DMS153 treated with DMSO at 0.1 percent for 48 hours (cell line): ENCODE data around the gene ADGRG3.

Experiments used
- DNase-seq: peaks from one replicate; lab custom pipeline; 2025; ENCODE audit not compliant: unreplicated experiment; lab: John Stamatoyannopoulos, UW

ADGRG3 gene

DNA sequence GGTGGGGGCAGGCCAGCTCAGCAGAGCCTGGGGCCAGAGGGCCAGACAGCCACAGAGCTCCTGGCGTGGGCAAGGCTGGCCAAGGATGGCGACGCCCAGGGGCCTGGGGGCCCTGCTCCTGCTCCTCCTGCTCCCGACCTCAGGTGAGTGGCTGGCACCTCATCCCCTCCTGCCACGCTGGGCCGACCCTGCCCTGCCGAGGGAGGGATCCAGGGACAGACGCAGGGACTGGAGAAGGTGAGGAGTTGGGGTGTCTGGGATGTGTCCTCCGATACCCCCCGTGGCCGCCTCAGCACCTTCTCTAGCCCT lies at the start of gene ADGRG3:
Gene ADGRG3 (plus strand): TSS at position 44 of the 309 bp plus-strand sequence. CDS start 42 bp downstream, at position 86.
- DNase-seq, result no peak

GRCh38 chr16:57619133-57619605 lies 48.9 kb upstream of the ADGRG3 start:
- DNase-seq, result no peak

DNA sequence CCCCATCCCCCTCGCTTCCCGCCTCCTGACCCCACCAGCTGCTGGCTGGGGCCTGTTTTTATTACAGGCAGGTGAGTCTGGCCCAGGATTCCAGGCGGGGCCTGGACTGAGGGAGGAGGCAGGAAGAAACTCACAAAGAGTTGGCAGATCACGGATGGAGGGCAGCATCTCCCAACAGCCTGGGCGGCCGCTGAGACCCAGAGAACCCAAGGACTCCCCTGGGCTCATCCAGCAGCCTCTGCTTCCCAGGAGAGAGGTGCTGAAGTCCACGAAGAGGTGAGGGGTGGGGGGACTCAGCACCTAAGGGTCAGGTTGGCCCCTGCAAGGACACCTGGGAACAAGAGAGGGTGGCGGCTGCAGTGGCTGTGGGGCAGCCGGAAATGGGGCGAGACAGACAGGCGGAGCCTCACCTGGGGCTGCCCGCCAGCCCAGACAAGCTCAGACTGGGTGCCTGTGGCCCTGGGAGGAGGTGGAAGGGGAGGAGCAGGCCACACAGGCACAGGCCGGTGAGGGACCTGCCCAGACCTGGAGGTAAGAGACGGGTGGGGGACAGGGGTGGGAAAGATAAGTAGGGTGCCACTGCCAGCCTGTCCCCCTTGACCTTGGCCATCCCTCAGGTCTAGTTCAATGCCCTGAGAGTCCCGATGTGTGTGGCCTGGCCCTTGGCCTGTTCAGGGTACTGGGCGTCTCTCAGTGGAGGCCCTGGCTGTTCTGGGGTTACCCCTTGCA lies 48.3 kb upstream of the ADGRG3 start:
- DNase-seq, result peak; percentile 94

GRCh38 chr16:57620335-57621231 lies 47.5 kb upstream of the ADGRG3 start:
- DNase-seq, result no peak

DNA sequence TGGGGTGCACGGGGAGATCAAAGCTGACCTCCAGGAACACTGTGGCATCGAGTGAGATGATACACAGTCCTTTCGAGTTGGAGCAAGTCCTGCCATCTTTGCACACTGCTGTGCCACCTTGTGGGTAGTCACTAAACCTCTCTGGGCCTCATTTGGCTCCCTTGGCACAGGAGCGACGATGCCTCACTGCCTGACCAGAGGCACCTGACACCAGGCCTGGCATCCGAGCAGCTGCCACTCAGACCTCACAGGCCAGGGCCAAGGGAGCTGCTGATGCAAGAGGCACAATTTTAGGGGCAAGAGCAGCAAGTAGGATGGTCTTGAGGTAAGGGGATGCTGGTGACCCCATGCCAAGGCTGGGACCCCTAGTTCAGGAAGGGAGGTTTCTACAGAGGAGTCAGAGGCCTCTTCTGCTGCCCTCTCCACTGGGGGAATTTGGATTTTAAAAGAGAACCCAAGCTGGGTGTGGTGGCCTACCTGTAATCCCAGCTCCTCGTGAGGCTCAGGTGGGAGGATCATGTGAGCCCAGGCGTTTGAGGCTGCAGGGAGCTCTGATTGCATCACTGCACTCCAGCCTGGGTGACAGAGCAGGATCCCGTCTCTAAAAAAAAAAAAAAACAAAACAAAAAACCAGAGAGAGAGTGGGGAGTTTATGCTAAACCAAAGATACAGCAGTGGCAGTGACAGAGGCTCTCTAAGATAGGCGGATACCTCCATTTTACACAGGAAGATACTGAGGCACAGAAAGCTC lies 46.4 kb upstream of the ADGRG3 start:
- no peak for DNase-seq

DNA sequence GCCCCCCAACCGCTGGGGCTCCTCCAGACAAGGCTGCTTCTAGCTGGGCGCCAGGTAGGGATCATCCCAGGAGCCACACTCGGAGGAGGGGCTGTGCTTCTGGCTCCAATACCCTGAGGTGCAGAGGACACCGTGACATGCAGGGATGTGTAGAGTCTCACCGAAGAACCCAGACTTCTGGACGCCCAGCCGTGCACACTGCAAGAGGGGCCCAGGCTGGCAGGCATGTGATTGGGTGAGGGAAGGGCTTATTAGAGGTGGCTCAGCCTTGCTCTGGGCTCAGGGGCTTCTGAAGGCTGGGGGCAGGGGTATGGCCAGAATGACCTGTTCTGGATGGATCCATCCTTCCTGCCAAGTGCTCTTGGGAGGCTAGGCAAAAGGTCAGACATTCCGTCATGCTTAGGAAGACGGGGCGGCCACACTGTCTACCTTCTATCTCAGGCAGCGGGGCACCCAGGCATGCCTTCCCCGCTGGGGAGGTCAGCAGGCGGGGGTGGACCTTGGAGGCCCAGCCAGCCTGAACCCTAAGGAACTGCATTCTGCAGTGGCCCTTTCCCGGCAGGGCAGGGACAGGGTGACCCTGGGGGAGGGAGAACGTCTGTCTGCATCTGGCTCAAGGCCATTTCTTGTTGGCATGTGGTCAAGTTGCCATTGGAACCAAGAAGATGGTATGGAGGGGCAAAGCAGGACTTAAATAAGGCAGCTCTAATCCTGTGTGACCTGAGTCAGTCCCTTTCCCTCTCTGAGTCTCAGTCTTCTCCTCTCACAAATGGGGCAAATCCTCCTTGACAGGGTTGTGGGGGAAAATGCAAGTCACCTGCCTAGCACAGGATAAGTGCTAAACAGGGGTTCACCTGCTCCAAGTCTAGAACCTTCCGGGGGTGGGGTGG lies 45.5 kb upstream of the ADGRG3 start:
- no peak for DNase-seq

DNA sequence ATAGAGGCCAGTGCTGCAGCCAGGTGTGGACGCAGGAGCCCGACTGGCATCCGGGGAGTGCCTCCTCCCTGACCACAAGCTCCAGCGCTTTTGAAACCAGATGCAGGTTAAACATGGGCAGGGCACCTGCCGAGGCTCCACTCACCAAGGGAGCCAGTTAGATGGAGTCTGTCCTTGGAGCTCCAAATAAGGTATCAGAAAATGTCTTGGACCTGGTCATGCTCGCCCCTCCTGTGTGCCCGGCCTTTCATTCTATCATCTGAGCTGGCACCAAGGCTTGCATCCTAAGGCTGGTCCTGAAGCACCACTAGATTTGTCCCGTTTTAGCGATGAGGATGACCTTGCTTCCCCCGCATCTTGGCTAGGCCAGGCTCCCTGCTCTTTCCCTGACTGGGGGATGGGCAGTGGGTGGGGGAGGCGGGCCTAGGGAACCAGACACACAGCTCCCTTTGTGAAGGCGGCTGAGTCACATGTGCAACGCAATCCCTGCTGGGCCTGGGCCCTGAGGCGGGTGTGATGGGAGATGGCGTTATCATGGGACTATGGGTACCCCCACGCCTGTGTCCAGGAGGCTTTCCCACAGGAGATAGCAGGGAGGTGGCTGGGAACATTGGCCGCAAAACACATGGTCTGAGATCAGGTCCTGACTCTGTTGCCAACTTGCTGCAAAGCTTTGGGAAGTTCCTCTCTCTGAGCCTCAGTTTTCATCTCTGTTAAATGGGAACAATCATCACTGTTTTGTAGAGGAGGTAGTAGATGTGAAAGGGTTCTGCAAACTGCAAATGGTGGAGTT lies 44.7 kb upstream of the ADGRG3 start:
- DNase-seq, result peak; percentile 20

DNA sequence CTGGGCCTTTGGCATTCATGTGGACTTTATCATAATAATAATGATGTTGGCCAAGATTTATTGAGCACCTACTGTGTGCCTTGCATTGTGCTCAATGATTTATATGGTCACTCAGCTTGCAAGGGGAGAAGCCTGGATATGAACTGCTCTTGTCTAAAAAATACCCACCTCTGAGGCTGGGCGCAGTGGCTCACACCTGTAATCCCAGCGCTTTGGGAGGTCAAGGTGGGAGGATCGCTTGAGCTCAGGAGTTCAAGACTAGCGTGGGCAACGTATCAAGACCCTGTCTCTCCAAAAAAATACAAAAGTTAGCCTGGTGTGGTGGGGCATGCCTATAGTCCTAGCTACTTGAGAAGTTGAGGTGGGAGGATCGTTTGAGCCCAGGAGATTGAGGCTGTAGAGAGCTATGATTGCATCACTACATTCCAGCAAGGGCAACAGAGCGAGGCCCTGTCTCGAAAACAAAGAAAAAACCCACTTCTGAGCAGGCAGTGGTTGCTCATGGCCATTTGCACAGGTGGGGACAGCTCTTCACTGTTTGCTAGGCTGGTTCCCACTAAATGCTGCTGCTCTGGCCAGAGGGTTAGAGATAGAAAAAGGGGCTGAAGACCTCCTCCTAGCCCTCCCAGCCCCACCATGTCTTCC lies 43.9 kb upstream of the ADGRG3 start:
- no peak for DNase-seq

DNA sequence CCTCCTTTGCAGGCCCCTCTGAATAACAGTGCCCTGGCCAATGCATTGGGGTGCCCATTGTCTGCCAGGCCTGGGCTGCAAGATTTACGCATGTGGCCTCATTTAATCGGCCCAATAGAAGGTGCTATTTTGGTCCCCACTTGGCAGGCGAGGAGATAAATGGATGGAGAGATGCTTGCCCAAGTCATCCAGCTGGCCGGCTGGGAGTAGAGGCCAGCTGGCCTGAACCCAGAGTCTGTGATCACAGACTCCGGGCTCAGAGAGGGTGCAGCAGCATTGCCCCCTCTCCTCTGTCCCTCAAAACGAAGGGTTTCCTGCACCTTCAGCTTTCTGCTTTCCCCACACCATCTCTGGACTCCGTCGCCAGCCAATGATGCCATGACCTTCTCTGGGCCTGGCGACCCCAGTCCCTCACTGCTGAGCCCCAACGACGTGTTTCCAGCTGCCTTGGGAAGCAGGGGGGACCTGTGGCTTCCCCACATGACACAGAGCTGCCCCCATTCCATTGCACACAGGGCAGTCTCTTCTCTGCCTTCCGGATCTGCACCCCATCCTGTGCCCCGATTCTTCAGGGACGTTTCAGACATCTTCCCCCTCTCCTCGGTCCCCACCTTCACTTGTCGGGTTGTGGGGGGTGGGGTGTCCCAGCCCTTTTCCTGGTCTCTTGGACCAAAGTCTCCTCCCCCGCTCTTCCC lies 43.2 kb upstream of the ADGRG3 start:
- no peak for DNase-seq

DNA sequence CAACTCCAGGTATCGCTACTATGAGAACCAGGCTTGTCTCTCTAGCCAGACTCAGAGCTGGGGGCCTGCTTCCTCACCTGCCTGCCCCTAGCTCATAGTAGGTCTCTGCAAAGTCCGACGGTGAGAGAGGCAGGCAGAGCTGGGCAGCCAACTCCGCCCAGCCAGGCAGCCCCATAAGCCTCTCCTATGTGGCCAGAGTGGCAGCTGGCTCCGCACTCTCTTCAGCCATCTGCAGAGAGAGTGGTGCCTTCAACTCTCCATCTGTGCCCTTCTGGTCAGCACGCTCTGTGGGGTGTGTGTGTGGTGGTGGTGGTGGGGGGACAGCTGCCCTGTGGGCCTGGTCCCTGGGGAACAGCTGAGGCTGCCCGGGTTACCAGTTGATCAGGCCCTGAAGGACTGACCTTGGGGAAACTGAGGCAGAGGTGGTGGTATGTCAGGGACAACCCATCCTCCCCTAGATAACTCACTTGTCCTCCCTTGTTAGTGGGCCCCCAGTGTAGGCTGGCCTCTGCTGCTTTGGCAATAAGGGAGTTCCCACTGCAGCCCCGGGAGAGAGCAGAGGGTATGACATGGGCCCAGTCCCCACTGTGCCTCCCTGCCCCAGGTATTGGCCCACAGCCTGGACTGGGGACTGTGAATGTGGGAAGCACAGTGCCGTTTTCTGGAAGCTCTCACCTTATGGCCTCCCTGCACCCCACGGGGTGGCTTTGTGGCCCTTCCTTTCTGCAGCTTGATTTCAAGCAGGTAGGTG lies 41.5 kb upstream of the ADGRG3 start:
- DNase-seq, result no peak

DNA sequence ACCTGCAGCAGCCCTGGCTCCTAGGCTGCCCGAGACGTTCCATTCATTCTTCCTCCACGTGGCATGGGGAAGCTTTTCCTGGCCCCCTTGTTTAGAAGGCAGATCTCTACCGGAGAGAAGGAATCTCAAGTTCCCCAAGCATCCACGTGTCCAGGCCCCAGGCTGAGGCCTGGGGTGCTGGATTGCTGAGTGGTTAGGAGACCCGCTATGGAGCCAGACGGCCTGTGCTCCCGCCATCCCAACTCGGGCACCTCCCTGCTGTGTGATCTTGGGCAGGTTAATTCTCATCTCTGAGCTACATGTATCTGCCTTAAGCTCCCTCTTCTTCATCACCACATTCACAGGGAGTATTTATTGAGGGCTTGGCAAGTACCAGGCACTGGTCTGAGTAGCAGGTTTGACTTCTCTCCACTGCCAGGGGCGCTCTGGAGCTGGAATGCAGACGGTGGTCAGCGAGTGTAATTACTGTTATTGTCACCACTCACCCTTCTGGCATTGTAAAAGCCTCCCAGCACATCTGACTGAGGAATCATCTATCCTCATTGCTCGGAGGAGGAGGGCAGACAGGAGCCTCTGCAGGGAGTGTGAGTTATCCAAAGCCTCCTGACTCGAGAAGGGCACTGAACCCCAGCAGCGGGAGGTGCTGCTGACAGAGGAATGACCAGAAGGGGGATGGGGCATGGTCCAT lies 40.8 kb upstream of the ADGRG3 start:
- no peak for DNase-seq

- no peak for DNase-seq
Observed at GRCh38 chr16:57628008-57628781, 39.9 kb upstream of the ADGRG3 start, which contains the start of gene ADGRG1. Gene ADGRG1, plus strand, starts transcription at chr16:57628630. Its CDS starts 21,658 bp downstream, at chr16:57650288.

GRCh38 chr16:57628783-57629293 lies 39.3 kb upstream of the ADGRG3 start:
- no peak for DNase-seq

GRCh38 chr16:57629516-57630406 lies 38.3 kb upstream of the ADGRG3 start:
- no peak for DNase-seq

GRCh38 chr16:57630407-57630797 lies 37.7 kb upstream of the ADGRG3 start:
- no peak for DNase-seq
